Testis (tissue), 3 donors: ENCODE data around the gene PTPRT. TPM values are rescaled to one million over a fixed set of nuclear protein-coding genes. Genes with fewer than 3 reads are reported as not detected.

Experiments used
- DNase-seq: peaks from one replicate; pipeline ENCODE4 v3.0.0-alpha.2; 2019
- H3K27ac ChIP-seq, 2 donors: fragments of 200-600 bp; sonication (generic); one replicate each; pipeline ENCODE4 v1.5.1; 2019
- H3K27me3 ChIP-seq: fragments of 200-600 bp; sonication (generic); one replicate; pipeline ENCODE4 v1.5.1; 2019
- H3K36me3 ChIP-seq: fragments of 200-600 bp; sonication (generic); one replicate; pipeline ENCODE4 v1.5.1; 2017; ENCODE audit warnings: low read depth; ENCODE audit errors: missing control alignments
- H3K4me1 ChIP-seq: fragments of 200-600 bp; sonication (generic); one replicate; pipeline ENCODE4 v1.5.1; 2019
- H3K4me3 ChIP-seq, 2 donors: fragments of 200-600 bp; sonication (generic); one replicate each; pipeline ENCODE4 v1.5.1; 2017 to 2019
- H3K9me3 ChIP-seq: fragments of 200-600 bp; sonication (generic); one replicate; pipeline ENCODE4 v1.5.1; 2017
- POLR2A ChIP-seq: fragments of 450-650 bp; IDR thresholded peaks from one replicate; pipeline ENCODE4 v1.6.1; 2017; ENCODE audit warnings: antibody characterized with exemption, mild to moderate bottlenecking, moderate library complexity
- WGBS, 2 donors: methylation state at CpG; one replicate each; pipeline ENCODE4 v1.1.5; 2018; 5-methylcytosine and 5-hydroxymethylcytosine counted together
- intact Hi-C: fragments of 100-400 bp; cut with DNase I; formaldehyde crosslinking; loops from one replicate; pipeline ENCODE4 v1.15.1; 2023; ENCODE audit warnings: low total_unique reads
- polyA plus RNA-seq: library from polyadenylated mRNA; stranded (reverse); fragments of 350-450 nt; fragmentation: Illumina TruSeq; extraction: RNeasy Lipid Tissue Mini Kit (QIAGEN cat#74804); gene quantifications from one replicate; pipeline ENCODE4 v1.2.3, GENCODE V29; 2014; ENCODE audit warnings: low read depth, low replicate concordance; ENCODE audit not compliant: insufficient read depth
- total RNA-seq, 2 donors: library from RNA; depleted of rRNA; stranded (reverse); fragments of >200 nt; gene quantifications; one replicate each; pipeline ENCODE4 v1.2.3, GENCODE V29; 2016
- TF ChIP-seq, protein P1 (sequence below), 3 experiments: fragments of 450-650 bp in 2 of 3; fragments of 200-600 bp in 1 of 3; sonication (generic) in 1 of 3; IDR thresholded peaks; one replicate each; pipeline ENCODE4 v1.5.1; 2016 to 2019; ENCODE audit warnings: antibody characterized with exemption in 3 of 3, mild to moderate bottlenecking in 2 of 3, moderate library complexity in 1 of 3

The PTPRT gene
- total and polyA plus RNA-seq, 3 donors from 2014 or later: 2.3 to 2.5 (median 2.3) TPM

DNA sequence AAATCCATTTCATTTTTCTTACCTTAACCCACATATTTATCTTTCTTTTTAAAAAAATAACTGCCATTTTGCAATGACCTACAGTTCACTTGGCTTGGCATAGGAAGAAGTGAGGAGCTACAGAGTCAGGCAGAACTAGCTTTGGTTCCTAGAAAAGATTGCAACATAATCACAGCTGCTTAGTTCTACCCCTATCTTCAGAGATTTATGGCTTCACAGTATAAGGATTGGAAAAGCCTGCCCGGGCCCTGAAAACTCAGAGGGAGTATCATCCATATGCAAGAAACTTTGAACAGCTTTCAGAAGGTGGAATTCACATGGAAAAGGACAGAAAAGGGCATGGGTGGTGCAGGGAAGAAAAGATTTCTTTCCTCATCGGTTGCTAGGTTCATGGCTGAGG lies 797.3 kb downstream of the PTPRT start:
- Histone ChIP-seq H3K9me3 (no peaks in the 10 kb centered on the region), H3K4me1 (no peaks in the 10 kb centered on the region), H3K27me3 (no peaks in the 10 kb centered on the region), H3K27ac (no peak overlapping the region), H3K4me3 (no peak overlapping the region), H3K36me3 (no peaks in the 10 kb centered on the region)
- WGBS, 2 donors: 36 to 49% methylated on average over 2 of the region's 2 CpGs
- no peak for DNase-seq
- intact Hi-C loops: no loop called here
- TF ChIP-seq, protein P1, sequence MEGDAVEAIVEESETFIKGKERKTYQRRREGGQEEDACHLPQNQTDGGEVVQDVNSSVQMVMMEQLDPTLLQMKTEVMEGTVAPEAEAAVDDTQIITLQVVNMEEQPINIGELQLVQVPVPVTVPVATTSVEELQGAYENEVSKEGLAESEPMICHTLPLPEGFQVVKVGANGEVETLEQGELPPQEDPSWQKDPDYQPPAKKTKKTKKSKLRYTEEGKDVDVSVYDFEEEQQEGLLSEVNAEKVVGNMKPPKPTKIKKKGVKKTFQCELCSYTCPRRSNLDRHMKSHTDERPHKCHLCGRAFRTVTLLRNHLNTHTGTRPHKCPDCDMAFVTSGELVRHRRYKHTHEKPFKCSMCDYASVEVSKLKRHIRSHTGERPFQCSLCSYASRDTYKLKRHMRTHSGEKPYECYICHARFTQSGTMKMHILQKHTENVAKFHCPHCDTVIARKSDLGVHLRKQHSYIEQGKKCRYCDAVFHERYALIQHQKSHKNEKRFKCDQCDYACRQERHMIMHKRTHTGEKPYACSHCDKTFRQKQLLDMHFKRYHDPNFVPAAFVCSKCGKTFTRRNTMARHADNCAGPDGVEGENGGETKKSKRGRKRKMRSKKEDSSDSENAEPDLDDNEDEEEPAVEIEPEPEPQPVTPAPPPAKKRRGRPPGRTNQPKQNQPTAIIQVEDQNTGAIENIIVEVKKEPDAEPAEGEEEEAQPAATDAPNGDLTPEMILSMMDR (IDR thresholded peaks at IDR 0.05): no peak
- no peak for TF ChIP-seq POLR2A

DNA sequence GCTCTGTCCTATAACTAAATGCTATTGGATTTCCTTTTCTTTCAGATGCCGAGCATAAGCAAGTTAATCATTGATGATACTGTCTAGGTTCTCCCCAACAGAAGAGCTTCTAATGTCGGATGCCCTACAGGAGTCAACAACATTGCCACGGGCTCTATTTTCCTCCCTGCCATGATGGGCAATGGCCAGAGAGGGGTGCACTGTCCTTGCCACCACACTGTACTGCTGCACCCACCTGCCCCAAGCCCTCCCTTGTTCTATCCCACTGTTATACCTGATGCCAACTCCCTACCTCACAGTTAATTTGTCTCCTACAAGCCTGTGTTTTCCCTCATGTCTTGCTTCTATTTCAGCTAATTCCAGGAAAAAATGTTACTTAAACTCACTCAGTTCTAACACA lies 797.9 kb downstream of the PTPRT start:
- no peaks in the 10 kb centered on the region for H3K9me3 ChIP-seq
- 89 to 93% methylated on average over 3 of the region's 3 CpGs for WGBS, 2 donors
- H3K36me3 ChIP-seq: no peaks in the 10 kb centered on the region
- intact Hi-C loops: no loop called here
- DNase-seq: no peak
- TF ChIP-seq, protein P1 (IDR thresholded peaks at IDR 0.05): no peak
- no peak for TF ChIP-seq POLR2A
- no peak overlapping the region for H3K27ac ChIP-seq
- H3K4me3 ChIP-seq: no peak overlapping the region
- H3K27me3 ChIP-seq: no peaks in the 10 kb centered on the region
- H3K4me1 ChIP-seq: no peaks in the 10 kb centered on the region

DNA sequence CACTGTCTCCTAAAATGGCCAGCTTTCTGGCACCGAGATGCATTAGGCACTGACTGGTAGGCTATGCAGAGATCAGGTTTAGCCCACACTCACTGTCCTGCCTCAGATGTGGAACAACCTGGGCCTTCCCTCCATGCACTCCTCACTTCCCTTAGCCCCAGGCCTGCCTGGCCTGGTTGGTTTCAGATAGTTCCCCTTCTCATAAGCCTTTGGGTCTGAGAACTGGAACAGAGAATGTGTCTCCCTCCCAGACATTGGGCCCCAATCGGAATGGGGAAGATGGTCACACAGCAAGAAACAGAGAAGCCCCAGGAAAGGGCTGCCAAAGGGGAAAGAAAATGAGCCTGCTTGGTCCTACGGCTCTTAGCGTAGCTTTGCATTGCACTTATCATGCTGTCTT lies 809.4 kb downstream of the PTPRT start:
- intact Hi-C loops: no loop called here
- H3K27me3 ChIP-seq: no peaks in the 10 kb centered on the region
- no peak overlapping the region for H3K4me3 ChIP-seq
- TF ChIP-seq, protein P1 (IDR thresholded peaks at IDR 0.05): no peak
- TF ChIP-seq POLR2A: no peak
- no peak for DNase-seq
- H3K36me3 ChIP-seq: no peaks in the 10 kb centered on the region
- no peak overlapping the region for H3K27ac ChIP-seq
- H3K9me3 ChIP-seq: no peaks in the 10 kb centered on the region
- 87 to 95% methylated on average over 4 of the region's 4 CpGs for WGBS, 2 donors
- H3K4me1 ChIP-seq: no peaks in the 10 kb centered on the region

DNA sequence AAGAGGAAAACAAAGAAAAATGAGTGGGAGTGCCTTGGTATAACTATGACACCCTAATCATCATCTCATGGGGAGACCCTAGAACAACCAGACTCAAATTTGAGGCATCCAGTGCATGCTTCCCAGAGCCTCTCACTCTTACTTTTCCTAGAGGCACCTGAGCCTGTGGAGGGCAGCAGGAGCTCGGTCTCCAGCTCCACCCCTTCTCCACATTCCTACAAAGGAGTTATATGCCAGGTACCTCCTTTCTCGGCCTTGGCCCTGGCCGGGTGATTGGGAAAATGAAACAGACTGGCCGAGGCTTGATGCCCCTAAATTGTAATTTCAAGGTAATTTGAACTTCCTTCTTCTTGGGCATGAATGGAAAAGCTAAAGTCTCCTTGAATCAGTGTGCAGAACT lies 810.3 kb downstream of the PTPRT start:
- 65% methylated on average over 4 of the region's 4 CpGs for WGBS, 2 donors
- Histone ChIP-seq H3K4me3 (no peak overlapping the region), H3K36me3 (no peaks in the 10 kb centered on the region), H3K27me3 (no peaks in the 10 kb centered on the region), H3K9me3 (no peaks in the 10 kb centered on the region), H3K27ac (no peak overlapping the region), H3K4me1 (no peaks in the 10 kb centered on the region)
- no peak for DNase-seq
- intact Hi-C loops: no loop called here
- no peak for TF ChIP-seq POLR2A
- TF ChIP-seq, protein P1 (IDR thresholded peaks at IDR 0.05): no peak

DNA sequence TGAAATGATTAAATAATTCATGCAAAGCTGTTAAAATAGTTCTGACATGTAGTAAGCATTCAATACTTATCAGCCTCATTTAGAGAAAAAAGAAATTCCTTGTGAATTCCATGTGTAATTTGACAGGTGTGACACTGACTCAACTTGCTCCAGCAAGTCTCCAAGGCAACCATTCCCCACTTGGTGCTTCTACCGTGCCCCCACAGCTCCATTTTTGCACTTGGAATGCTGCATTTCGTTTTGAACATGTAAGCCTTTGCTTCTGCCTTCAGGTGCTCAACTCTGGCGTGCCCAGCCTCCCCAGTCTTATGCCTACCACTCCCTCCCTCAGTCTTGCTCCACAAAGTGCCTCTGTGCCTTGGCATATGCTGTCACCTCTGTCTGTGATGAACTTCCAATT lies 810.9 kb downstream of the PTPRT start:
- WGBS, 2 donors: 66 to 81% methylated on average over 3 of the region's 3 CpGs
- TF ChIP-seq POLR2A: no peak
- TF ChIP-seq, protein P1 (IDR thresholded peaks at IDR 0.05): no peak
- Histone ChIP-seq H3K4me1 (no peaks in the 10 kb centered on the region), H3K27ac (no peak overlapping the region), H3K36me3 (no peaks in the 10 kb centered on the region), H3K9me3 (no peaks in the 10 kb centered on the region), H3K4me3 (no peak overlapping the region), H3K27me3 (no peaks in the 10 kb centered on the region)
- intact Hi-C loops: no loop called here
- DNase-seq: no peak
